ENCODE measurements around the gene LENEP.

- TF ChIP-seq EZH2 (IDR thresholded peaks at IDR 0.05; ENCODE audit: insufficient read depth, poor library complexity, severe bottlenecking) (no peak), EZH2phosphoT487 (IDR thresholded peaks at IDR 0.05; ENCODE audit: insufficient read depth, low read depth) (no peak)
Measured at GRCh38 chr1:155011437-155012025, 18.1 kb downstream of the LENEP start.

Data from GM23248 (cell line).